Central memory CD8-positive, alpha-beta T cell (primary cell): ENCODE measurements around the gene CFP.
A peak's percentile ranks its signal among the peaks of the same experiment; 100 is the strongest.

Experiments used
- ATAC-seq: fragments of 150-1000 bp; cut with Tn5 transposase; replicated peaks from 2 replicates; pipeline ENCODE4 v1.10.0; 2022; ENCODE audit warnings: mild to moderate bottlenecking, moderate FRiP score, moderate number of reproducible peaks; ENCODE audit not compliant: poor library complexity, severe bottlenecking; ENCODE audit errors: extremely low read depth
- DNase-seq, 2 donors: peaks; one replicate each; pipeline ENCODE4 v3.0.0; 2021; ENCODE audit warnings: low spot score in 2 of 2
- H3K27ac Mint-ChIP-seq: one replicate; pipeline ENCODE4 v1.8.0; 2022; ENCODE audit warnings: low read depth, mild to moderate bottlenecking, moderate library complexity, mixed read lengths
- H3K27me3 Mint-ChIP-seq: one replicate; pipeline ENCODE4 v1.8.0; 2022; ENCODE audit warnings: mixed read lengths
- H3K36me3 Mint-ChIP-seq: one replicate; pipeline ENCODE4 v1.8.0; 2022; ENCODE audit warnings: mild to moderate bottlenecking, moderate library complexity, mixed read lengths; ENCODE audit not compliant: insufficient read depth
- H3K4me1 Mint-ChIP-seq: one replicate; pipeline ENCODE4 v1.8.0; 2022; ENCODE audit warnings: mixed read lengths
- H3K4me3 Mint-ChIP-seq: one replicate; pipeline ENCODE4 v1.8.0; 2022; ENCODE audit warnings: mild to moderate bottlenecking, moderate library complexity, mixed read lengths
- H3K9me3 Mint-ChIP-seq: one replicate; pipeline ENCODE4 v1.8.0; 2022; ENCODE audit warnings: mixed read lengths

Gene CFP

GRCh38 chrX:47587091-47587891, 42.4 kb downstream of the CFP start:
- H3K27me3 Mint-ChIP-seq = no peaks in the 10 kb centered on the region
- H3K4me1 Mint-ChIP-seq = peaks cover 18% of the 10 kb centered on the region
- no peak for DNase-seq
- H3K9me3 Mint-ChIP-seq = no peaks in the 10 kb centered on the region
- no peak for ATAC-seq
- H3K27ac Mint-ChIP-seq = no peak overlapping the region
- H3K36me3 Mint-ChIP-seq = no peaks in the 10 kb centered on the region
- H3K4me3 Mint-ChIP-seq = no peak overlapping the region

- H3K27ac Mint-ChIP-seq = peak overlapping the region; percentile 29
- no peak for DNase-seq
- H3K4me1 Mint-ChIP-seq = peaks cover 27% of the 10 kb centered on the region
- H3K36me3 Mint-ChIP-seq = no peaks in the 10 kb centered on the region
- no peaks in the 10 kb centered on the region for H3K9me3 Mint-ChIP-seq
- no peak overlapping the region for H3K4me3 Mint-ChIP-seq
- H3K27me3 Mint-ChIP-seq = no peaks in the 10 kb centered on the region
- ATAC-seq = no peak
Observed at GRCh38 chrX:47586043-47586787, 43.5 kb downstream of the CFP start.

- H3K9me3 Mint-ChIP-seq = no peaks in the 10 kb centered on the region
- no peak overlapping the region for H3K27ac Mint-ChIP-seq
- H3K27me3 Mint-ChIP-seq = no peaks in the 10 kb centered on the region
- DNase-seq (no peak), ATAC-seq (no peak)
- H3K4me3 Mint-ChIP-seq = no peak overlapping the region
- no peaks in the 10 kb centered on the region for H3K36me3 Mint-ChIP-seq
- H3K4me1 Mint-ChIP-seq = peaks cover 27% of the 10 kb centered on the region
Observed at GRCh38 chrX:47585273-47585672, 44.5 kb downstream of the CFP start.

GRCh38 chrX:47584714-47585113, 45.0 kb downstream of the CFP start:
- Mint-ChIP-seq H3K36me3 (no peaks in the 10 kb centered on the region), H3K9me3 (no peaks in the 10 kb centered on the region), H3K27me3 (no peaks in the 10 kb centered on the region), H3K4me1 (peaks cover 27% of the 10 kb centered on the region), H3K4me3 (no peak overlapping the region), H3K27ac (no peak overlapping the region)
- ATAC-seq (no peak), DNase-seq (no peak)

- no peak for DNase-seq
- no peaks in the 10 kb centered on the region for H3K9me3 Mint-ChIP-seq
- peaks cover 27% of the 10 kb centered on the region for H3K4me1 Mint-ChIP-seq
- H3K36me3 Mint-ChIP-seq = no peaks in the 10 kb centered on the region
- H3K4me3 Mint-ChIP-seq = peak overlapping the region; percentile 72
- no peaks in the 10 kb centered on the region for H3K27me3 Mint-ChIP-seq
- H3K27ac Mint-ChIP-seq = peak overlapping the region; percentile 62
- no peak for ATAC-seq
Observed at GRCh38 chrX:47583240-47583861, 46.4 kb downstream of the CFP start.

GRCh38 chrX:47581731-47582647, 47.7 kb downstream of the CFP start, which contains the start of gene TIMP1:
TIMP1 (plus strand) TSS chrX:47582436; CDS start chrX:47583416, 980 bp downstream.
- peak within 1 kb of the TSS; percentile 62 for H3K27ac Mint-ChIP-seq
- peaks cover 27% of the 10 kb centered on the region for H3K4me1 Mint-ChIP-seq
- H3K27me3 Mint-ChIP-seq = no peaks in the 10 kb centered on the region
- DNase-seq = peak; percentile 43 to 46
- H3K4me3 Mint-ChIP-seq = peak within 1 kb of the TSS; percentile 72
- H3K9me3 Mint-ChIP-seq = no peaks in the 10 kb centered on the region
- peaks cover 1% of the 10 kb centered on the region for H3K36me3 Mint-ChIP-seq
- ATAC-seq = peak; percentile 93

- H3K36me3 Mint-ChIP-seq = peaks cover 1% of the 10 kb centered on the region
- H3K27ac Mint-ChIP-seq = no peak overlapping the region
- H3K9me3 Mint-ChIP-seq = no peaks in the 10 kb centered on the region
- H3K4me3 Mint-ChIP-seq = no peak overlapping the region
- peaks cover 27% of the 10 kb centered on the region for H3K4me1 Mint-ChIP-seq
- H3K27me3 Mint-ChIP-seq = no peaks in the 10 kb centered on the region
- DNase-seq = no peak
- ATAC-seq = no peak
Observed at GRCh38 chrX:47579537-47579936, 50.2 kb downstream of the CFP start.

- Mint-ChIP-seq H3K36me3 (peaks cover 1% of the 10 kb centered on the region), H3K27ac (no peak overlapping the region), H3K4me1 (peaks cover 23% of the 10 kb centered on the region), H3K4me3 (no peak overlapping the region), H3K27me3 (no peaks in the 10 kb centered on the region), H3K9me3 (no peaks in the 10 kb centered on the region)
- ATAC-seq (no peak), DNase-seq (no peak)
Observed at GRCh38 chrX:47578692-47579091, 51.0 kb downstream of the CFP start.

- H3K36me3 Mint-ChIP-seq = peaks cover 4% of the 10 kb centered on the region
Observed at GRCh38 chrX:47577901-47578300, 51.8 kb downstream of the CFP start.

GRCh38 chrX:47577424-47577823, 52.3 kb downstream of the CFP start:
- DNase-seq = no peak

More at GRCh38 chrX:47577901-47578300, 51.8 kb downstream of the CFP start:
- peaks cover 22% of the 10 kb centered on the region for H3K4me1 Mint-ChIP-seq
- DNase-seq = no peak
- ATAC-seq = no peak
- no peaks in the 10 kb centered on the region for H3K9me3 Mint-ChIP-seq
- H3K27ac Mint-ChIP-seq = no peak overlapping the region
- no peak overlapping the region for H3K4me3 Mint-ChIP-seq
- no peaks in the 10 kb centered on the region for H3K27me3 Mint-ChIP-seq

GRCh38 chrX:47576021-47576898, 53.5 kb downstream of the CFP start:
- H3K4me3 Mint-ChIP-seq = no peak overlapping the region
- H3K27ac Mint-ChIP-seq = no peak overlapping the region

More at GRCh38 chrX:47577424-47577823, 52.3 kb downstream of the CFP start:
- H3K36me3 Mint-ChIP-seq = peaks cover 5% of the 10 kb centered on the region
- no peak for ATAC-seq
- H3K9me3 Mint-ChIP-seq = no peaks in the 10 kb centered on the region
- H3K27ac Mint-ChIP-seq = no peak overlapping the region
- no peak overlapping the region for H3K4me3 Mint-ChIP-seq
- H3K27me3 Mint-ChIP-seq = no peaks in the 10 kb centered on the region
- peaks cover 17% of the 10 kb centered on the region for H3K4me1 Mint-ChIP-seq

More at GRCh38 chrX:47576021-47576898, 53.5 kb downstream of the CFP start:
- DNase-seq (no peak), ATAC-seq (no peak)
- no peaks in the 10 kb centered on the region for H3K9me3 Mint-ChIP-seq
- H3K36me3 Mint-ChIP-seq = peaks cover 12% of the 10 kb centered on the region
- H3K27me3 Mint-ChIP-seq = no peaks in the 10 kb centered on the region
- H3K4me1 Mint-ChIP-seq = peaks cover 15% of the 10 kb centered on the region
